ENCODE data around the gene TFIP11. TPM values are rescaled to one million over a fixed set of nuclear protein-coding genes. Genes with fewer than 3 reads are reported as not detected.

TFIP11 gene
- 19.3 to 25.2 TPM (median 23.9 TPM) in 5 replicates for total RNA-seq (2022; extraction: Qiagen RNA extraction; ENCODE audit: low read depth)

DNA sequence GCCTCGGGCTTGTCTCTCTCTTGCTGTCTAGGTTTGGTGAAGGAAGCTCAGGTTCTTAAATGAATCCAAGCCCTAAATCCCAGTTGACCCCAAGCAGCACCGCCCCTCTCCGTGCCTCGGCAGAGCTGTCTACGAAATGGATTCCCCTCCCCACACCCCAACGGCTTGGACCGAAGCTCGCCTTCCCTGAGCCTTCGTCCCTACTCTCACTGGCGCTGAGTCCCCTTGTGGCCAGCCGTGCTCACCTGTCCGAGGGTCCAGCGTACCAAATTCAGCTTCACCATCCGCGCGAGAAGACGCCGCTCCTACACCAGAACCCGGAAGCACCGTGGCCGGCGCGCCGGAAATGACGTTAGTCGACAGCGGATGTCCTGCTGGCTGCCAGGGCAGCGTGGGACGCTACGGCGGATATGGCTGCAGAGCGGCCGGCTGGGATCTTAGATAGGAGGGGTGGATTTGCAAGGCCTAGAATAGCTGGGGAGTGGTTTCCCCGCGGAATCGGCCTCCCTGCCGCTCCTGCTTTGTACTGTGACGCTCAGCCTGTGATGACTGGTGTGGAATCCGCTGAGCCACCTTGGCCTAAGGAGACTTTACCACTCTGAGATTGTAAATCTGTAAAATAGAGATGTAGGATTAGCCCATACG is at the start of gene TFIP11:
Gene TFIP11, minus strand, starts transcription at position 325 of the 645 bp plus-strand sequence. CDS start 2,201 bp downstream, outside the sequence.

DNA sequence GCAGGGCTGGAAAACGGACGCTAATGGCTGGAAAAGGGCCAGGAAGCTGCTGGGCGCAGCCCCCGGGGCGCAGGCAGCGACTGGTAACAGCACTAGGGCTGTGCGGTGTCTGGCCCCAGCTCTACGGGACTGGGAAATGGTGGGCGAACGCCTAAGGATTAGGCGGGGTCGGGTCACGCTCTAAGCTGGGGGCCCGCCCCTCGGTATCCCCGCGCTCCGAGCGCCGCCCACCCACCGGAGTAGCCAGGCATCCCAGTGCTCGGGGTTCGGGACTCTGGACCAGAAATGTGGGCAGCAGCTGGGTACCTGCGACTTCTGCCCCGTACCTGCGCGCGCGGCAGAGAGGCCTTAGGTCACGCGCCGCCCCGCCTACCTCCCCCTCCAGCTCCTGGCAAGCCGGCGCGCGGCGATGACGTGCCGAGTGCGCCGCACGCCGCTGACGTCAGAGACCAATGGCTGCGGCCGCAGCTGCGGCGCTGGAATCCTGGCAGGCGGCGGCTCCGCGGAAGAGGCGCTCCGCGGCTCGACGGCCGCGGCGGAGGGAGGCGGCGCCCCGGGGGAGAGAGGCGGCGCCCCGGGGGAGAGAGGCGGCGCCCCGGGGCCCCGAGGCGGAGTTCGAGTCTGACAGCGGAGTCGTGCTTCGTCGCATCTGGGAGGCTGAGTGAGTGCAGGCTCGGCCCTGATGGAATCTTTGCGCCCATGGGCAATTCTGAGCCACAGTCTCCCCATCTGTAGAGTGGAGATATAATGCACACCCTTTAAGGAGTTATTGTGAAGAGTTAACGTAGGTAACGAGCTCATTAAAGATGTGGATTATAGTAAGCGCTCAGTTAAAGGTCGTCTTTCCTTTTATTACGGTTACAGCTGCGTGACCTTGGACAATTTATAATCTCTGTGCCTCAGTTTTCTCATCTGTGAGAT is 28.6 kb downstream of the TFIP11 start, which contains the start of the genes HPS4 and SRRD:
Gene HPS4, minus strand, starts transcription at position 345 of the 921 bp plus-strand sequence. CDS start 2,021 bp downstream, outside the sequence.
Gene SRRD, plus strand, starts transcription at position 439 of the 921 bp plus-strand sequence. Its CDS starts 14 bp downstream, at position 453.

Other genes with a start within 250 kb of the TFIP11 start
- gene ASPHD2, start 83.2 kb downstream of the TFIP11 start, total RNA-seq (2022; extraction: Qiagen RNA extraction; ENCODE audit: low read depth): 1.1 to 1.2 TPM (median 1.1 TPM) in 5 replicates
- 12.9 to 16.7 TPM (median 15.6 TPM) in 5 replicates for gene HPS4, start 28.7 kb downstream of the TFIP11 start, total RNA-seq (2022; extraction: Qiagen RNA extraction; ENCODE audit: low read depth)
- gene SRRD, start 28.6 kb downstream of the TFIP11 start, total RNA-seq (2022; extraction: Qiagen RNA extraction; ENCODE audit: low read depth): 20.6 to 23.3 TPM (median 22.9 TPM) in 5 replicates
- gene TPST2, start 77.7 kb upstream of the TFIP11 start, total RNA-seq (2022; extraction: Qiagen RNA extraction; ENCODE audit: low read depth): 9.0 to 10.9 TPM (median 10.4 TPM) in 5 replicates
- gene CRYBB1, start 105.6 kb upstream of the TFIP11 start, total RNA-seq (2022; extraction: Qiagen RNA extraction; ENCODE audit: low read depth): not detected in 5 replicates
- gene CRYBA4, start 109.5 kb upstream of the TFIP11 start, total RNA-seq (2022; extraction: Qiagen RNA extraction; ENCODE audit: low read depth): not detected in 5 replicates
- gene MIAT, start 145.1 kb upstream of the TFIP11 start, total RNA-seq (2022; extraction: Qiagen RNA extraction; ENCODE audit: low read depth): 0.22 to 0.32 TPM (median 0.23 TPM) in 5 replicates

Data from A549 treated with GW870086 at 1 μM for 4 hours (cell line).